ENCODE measurements around the gene ENTPD2. TPM values are rescaled to one million over a fixed set of nuclear protein-coding genes. Genes with fewer than 3 reads are reported as not detected.

The ENTPD2 gene
- total and polyA plus RNA-seq, 9 of the 15 experiments (the other 6 are each of a cell fraction or from before 2014, with no cell fraction given), result 0.04 to 0.60 (median 0.14) TPM; not detected in 4

DNA sequence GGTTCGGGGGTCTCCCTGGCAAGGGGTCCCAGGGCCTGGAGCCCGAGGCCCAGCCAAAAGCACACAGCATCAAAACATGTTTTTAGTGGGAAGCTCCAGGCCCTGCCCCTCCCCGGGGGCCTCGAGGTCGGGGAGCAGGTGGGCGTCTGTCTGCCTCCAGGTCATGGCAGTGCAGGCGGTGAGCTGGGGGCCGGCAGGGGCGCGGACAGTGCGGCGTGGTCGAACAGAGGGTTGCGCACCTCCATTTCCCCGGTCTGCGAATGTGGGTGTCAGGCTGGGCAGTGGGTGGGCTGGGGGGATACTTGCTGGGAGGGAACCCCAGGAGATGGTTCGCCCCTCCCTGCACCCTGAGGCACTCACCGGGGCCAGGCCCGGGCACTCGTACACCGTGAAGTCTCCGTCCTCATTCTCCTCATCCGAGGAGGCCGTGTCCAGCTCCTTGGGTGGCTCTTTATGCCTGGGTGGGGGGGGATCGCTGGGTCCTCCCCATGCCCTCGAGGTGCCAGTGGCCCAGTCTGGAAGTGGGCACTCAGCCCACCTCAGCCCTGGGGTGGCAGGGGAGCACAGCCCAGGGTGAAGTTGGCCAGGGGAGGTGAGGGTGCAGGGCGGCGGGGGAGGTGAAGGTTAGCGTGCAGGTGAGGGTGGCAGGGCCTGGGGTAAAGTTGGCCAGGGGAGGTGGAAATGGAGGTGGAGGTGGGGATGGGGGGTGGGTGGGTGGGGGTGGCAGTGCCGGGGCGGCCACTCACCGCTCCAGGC is 14.1 kb downstream of the ENTPD2 start:
- in situ Hi-C loops (cut with MboI), result loop anchor here (5.0 kb wide), 2 partner anchors 92 to 267 kb away; partner anchors contain the start of gene C8G
- peaks cover 5 to 37% of the 10 kb centered on the region in 2 experiments; a peak in 4 of 5 replicates for H3K27me3 ChIP-seq (ENCODE audit: control insufficient read depth in 2 of 2, insufficient read depth in 2 of 2, low read length in 2 of 2)

More for the DNA sequence above, 14.1 kb downstream of the ENTPD2 start:
- FAIRE-seq, result no peak
- ChIA-PET CTCF (ENCODE audit: low intra/inter-chr PET ratio) (no interaction called here), POLR2A (interaction anchor here (0.6 kb wide), 1 partner anchor 47 kb away, joined by 3 read pairs; the partner anchor contains the start of gene MAN1B1)
- H3K36me3 ChIP-seq (ENCODE audit: control insufficient read depth, insufficient read depth, low read length), result no peaks in the 10 kb centered on the region
- BruUV-seq (replicated peaks), result no TSS peak
- H4K20me1 ChIP-seq (replicated peaks; ENCODE audit: control insufficient read depth, insufficient read depth, low read length), result peaks cover 6% of the 10 kb centered on the region; the same call in 1 of the 2 replicates
- no peaks in the 10 kb centered on the region for H3K79me2 ChIP-seq (ENCODE audit: control insufficient read depth, insufficient read depth, low read length)
- no peak overlapping the region for H3K4me2 ChIP-seq (ENCODE audit: insufficient read depth, low read length)
- H3K9ac ChIP-seq (ENCODE audit: insufficient read depth in 1 of 2, low read depth in 2 of 2, low read length in 2 of 2), result no peak overlapping the region
- H3K4me3 ChIP-seq, result no peak overlapping the region
- intact Hi-C loops (cut with micrococcal nuclease), result no loop called here
- no peak for DNase-seq (ENCODE audit: extremely low read depth in 1 of 4, low spot score in 3 of 4)
- TF ChIP-seq KAT2B (IDR thresholded peaks at IDR 0.05; ENCODE audit: low read depth, low read length), result no peak
- TF ChIP-seq ZBTB7A (IDR thresholded peaks at IDR 0.05; ENCODE audit: borderline replicate concordance, control insufficient read depth, low read depth, low read length), result 0 out of 2 replicates have a peak, but pooled peaks have one; percentile 3
- TF ChIP-seq, protein P1, sequence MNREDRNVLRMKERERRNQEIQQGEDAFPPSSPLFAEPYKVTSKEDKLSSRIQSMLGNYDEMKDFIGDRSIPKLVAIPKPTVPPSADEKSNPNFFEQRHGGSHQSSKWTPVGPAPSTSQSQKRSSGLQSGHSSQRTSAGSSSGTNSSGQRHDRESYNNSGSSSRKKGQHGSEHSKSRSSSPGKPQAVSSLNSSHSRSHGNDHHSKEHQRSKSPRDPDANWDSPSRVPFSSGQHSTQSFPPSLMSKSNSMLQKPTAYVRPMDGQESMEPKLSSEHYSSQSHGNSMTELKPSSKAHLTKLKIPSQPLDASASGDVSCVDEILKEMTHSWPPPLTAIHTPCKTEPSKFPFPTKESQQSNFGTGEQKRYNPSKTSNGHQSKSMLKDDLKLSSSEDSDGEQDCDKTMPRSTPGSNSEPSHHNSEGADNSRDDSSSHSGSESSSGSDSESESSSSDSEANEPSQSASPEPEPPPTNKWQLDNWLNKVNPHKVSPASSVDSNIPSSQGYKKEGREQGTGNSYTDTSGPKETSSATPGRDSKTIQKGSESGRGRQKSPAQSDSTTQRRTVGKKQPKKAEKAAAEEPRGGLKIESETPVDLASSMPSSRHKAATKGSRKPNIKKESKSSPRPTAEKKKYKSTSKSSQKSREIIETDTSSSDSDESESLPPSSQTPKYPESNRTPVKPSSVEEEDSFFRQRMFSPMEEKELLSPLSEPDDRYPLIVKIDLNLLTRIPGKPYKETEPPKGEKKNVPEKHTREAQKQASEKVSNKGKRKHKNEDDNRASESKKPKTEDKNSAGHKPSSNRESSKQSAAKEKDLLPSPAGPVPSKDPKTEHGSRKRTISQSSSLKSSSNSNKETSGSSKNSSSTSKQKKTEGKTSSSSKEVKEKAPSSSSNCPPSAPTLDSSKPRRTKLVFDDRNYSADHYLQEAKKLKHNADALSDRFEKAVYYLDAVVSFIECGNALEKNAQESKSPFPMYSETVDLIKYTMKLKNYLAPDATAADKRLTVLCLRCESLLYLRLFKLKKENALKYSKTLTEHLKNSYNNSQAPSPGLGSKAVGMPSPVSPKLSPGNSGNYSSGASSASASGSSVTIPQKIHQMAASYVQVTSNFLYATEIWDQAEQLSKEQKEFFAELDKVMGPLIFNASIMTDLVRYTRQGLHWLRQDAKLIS (CRISPR knock-in tag; IDR thresholded peaks at IDR 0.05), result no peak
- TF ChIP-seq, protein P2, sequence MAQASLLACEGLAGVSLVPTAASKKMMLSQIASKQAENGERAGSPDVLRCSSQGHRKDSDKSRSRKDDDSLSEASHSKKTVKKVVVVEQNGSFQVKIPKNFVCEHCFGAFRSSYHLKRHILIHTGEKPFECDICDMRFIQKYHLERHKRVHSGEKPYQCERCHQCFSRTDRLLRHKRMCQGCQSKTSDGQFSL (CRISPR knock-in tag; IDR thresholded peaks at IDR 0.05), result peak; percentile 58
- TF ChIP-seq, protein P2 (tag; IDR thresholded peaks at IDR 0.05), result no peak
- TF ChIP-seq PHTF2 (CRISPR knock-in tag; IDR thresholded peaks at IDR 0.05), result no peak
- H3K27ac ChIP-seq (ENCODE audit: extremely low read depth, low read depth, low read length), result no peak overlapping the region
- no peak overlapping the region for H2AFZ ChIP-seq (ENCODE audit: low read depth, low read length)
- no peaks in the 10 kb centered on the region for H3K9me3 ChIP-seq (replicated peaks; ENCODE audit: control insufficient read depth, insufficient read depth, low read depth, low read length)
- H3K4me1 ChIP-seq (replicated peaks in 1 of 2; ENCODE audit: control insufficient read depth in 2 of 2, insufficient read depth in 2 of 2, low read length in 2 of 2), result peaks cover 0 to 77% of the 10 kb centered on the region in 2 experiments; a peak in 4 of 5 replicates
- H3K9me1 ChIP-seq (ENCODE audit: control insufficient read depth, insufficient read depth, low read length), result no peaks in the 10 kb centered on the region
- 34% methylated on average over 16 of the region's 32 CpGs for WGBS (ENCODE audit: insufficient coverage, low coverage, missing lambda C conversion rate)
- no peak for ATAC-seq

All from K562 (cell line).